Daoy (cell line): ENCODE results near the gene TM4SF4. TPM values are rescaled to one million over a fixed set of nuclear protein-coding genes. Genes with fewer than 3 reads are reported as not detected.

Experiments
- DNase-seq: peaks from one replicate; pipeline ENCODE4 v3.0.0-alpha.2; 2015; ENCODE audit warnings: low read depth
- total RNA-seq: library from RNA; depleted of rRNA; stranded (reverse); fragments of >200 nt; shearing (Covaris generic); gene quantifications from 2 replicates; pipeline ENCODE4 v1.2.3, GENCODE V29; 2014

The TM4SF4 gene
- total RNA-seq, 1 experiment from 2014 or later, result not detected

GRCh38 chr3:149481491-149481890 lies 7.0 kb downstream of the TM4SF4 start:
- DNase-seq, result no peak

GRCh38 chr3:149486726-149487125 lies 12.2 kb downstream of the TM4SF4 start:
- DNase-seq, result no peak

GRCh38 chr3:149487598-149488197 lies 13.2 kb downstream of the TM4SF4 start:
- DNase-seq, result peak; percentile 51

- DNase-seq, result peak; percentile 28
Measured at GRCh38 chr3:149489060-149489690, 14.7 kb downstream of the TM4SF4 start.

DNA sequence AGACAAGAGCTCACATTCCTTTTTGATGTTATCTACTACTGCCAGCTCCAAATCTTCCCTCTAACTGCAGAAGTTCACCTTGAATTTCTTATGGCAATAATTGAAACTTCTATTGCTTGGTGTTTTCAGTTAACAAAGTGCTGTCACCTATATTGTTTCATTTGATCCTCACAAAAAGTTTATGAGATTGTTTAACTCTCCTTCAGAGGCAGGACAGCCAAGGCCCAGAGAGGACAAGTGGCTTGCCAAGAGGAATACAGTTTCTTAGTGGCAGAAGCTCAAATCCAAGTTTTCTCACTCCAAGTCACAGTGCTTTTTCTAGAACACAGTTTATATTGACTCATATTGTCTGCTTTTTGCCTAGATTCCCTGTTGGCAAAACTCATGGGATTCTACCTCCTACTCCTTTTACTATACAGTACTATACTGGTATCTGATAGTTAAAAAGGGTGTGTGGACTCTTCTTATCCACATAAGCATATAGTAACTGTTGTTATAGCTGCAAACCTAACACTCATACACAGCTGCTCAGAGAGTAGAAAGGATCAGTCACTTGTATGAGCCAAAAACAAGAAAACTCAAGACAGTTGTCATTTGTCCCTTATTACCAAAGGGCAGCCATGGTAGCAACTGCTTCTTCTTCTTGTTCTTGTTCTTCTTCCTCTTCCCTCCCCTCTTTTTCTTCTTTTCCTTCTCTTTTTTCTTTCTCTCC lies 15.9 kb downstream of the TM4SF4 start:
- DNase-seq, result no peak

- no peak for DNase-seq
Measured at GRCh38 chr3:149493315-149494021, 19.0 kb downstream of the TM4SF4 start.

- DNase-seq, result peak; percentile 75
Measured at GRCh38 chr3:149494022-149494758, 19.7 kb downstream of the TM4SF4 start.

- peak; percentile 44 for DNase-seq
Measured at GRCh38 chr3:149494759-149495580, 20.5 kb downstream of the TM4SF4 start.

DNA sequence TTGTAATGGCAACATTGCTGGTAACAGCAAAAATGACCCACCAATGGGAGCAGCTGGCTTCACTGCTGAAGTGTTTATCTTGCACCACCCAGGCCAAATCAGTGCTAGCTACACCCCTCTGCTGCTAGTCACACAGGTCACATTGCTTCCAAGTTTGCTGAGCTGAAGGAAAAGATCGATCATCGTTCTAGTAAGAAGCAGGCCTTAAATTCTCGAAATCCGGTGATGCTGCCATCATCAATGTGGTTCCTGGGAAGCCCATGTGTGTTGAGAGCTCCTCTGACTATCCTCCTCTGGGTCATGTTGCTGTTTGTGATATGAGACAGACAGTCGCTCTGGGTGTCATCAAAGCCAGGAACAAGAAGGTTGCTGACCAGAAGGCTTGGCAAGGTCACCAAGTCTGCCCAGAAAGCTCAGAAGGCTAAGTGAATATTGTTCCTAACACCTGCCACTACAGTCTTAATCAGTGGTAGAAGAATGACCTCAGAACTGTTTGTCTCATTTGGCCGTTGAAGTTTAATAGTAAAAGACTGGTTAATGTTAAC lies 21.2 kb downstream of the TM4SF4 start:
- no peak for DNase-seq

DNA sequence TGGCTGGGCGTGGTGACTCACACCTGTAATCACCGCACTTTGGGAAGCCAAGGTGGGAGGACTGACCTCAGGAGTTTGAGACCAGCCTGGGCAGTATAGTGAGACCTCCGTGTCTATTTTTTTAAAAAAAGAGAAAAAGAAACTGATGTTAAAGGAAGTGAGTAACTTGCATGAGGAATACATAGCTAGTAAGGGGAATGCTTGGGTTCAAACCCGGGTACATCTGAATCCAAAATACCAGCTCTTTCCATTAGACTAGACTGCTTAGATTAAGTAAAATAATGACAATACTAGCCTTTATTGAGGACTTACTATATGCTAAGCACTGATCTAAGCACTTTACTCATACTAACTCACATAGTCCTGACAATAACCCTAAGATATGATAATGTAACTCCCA lies 22.4 kb downstream of the TM4SF4 start:
- DNase-seq, result no peak

DNA sequence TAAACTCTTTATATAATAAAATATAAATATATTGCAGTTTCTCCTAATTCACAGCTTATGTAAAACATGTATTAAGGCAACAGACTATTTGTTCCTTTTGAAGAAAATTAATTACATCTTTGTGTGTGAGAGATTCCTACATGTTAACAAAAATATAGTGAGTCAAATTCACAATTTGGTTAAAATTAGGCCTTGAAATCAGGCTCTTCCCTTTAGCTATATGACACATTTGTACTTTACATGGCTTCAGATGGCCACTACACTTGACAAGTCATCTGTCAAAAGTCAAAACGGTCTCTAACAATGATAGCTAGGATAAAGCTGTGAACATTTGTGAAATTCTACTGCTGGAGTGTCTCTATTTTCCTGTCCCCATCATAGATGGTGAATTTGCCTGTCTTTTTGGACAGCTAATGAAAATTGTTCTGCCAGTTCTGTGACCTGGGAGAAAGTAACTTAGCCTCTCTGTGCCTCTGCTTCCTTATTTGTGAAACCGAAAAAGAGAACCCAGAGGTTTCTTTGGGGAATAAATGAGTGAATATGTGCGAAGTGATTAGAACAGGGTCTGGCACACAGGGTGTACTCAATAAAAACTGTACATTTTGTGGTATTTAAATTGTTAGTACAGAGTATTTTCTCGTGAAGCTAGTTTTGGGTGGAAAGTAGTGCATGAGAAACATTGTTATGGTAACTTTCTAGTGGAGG lies 23.6 kb downstream of the TM4SF4 start:
- no peak for DNase-seq

DNA sequence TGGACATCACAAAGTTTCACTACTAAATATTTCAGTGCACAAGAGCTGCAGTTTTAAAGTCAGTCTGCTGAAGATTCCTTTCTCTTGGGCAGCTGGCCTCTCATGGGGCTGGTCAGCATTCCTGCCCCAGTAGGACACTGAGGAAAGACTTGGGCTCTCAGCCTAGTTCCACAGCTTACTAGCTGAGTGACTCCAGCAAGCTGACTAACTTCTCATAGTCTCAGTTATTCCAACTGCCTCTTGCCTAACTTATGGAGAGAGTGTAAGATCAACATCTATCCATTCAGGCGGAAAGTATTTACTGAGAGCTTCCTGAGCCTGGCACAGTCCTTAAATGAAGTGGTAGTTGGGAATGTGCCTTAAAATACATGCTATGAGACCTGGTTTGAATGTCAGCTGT lies 27.0 kb downstream of the TM4SF4 start:
- DNase-seq, result no peak

GRCh38 chr3:149502438-149502837 lies 27.9 kb downstream of the TM4SF4 start:
- no peak for DNase-seq

- peak; percentile 66 for DNase-seq
Measured at GRCh38 chr3:149506540-149506939, 32.0 kb downstream of the TM4SF4 start.

GRCh38 chr3:149506965-149507364 lies 32.5 kb downstream of the TM4SF4 start:
- no peak for DNase-seq

- DNase-seq, result peak; percentile 80
Measured at GRCh38 chr3:149507491-149508324, 33.2 kb downstream of the TM4SF4 start.

GRCh38 chr3:149509526-149509925 lies 35.0 kb downstream of the TM4SF4 start:
- no peak for DNase-seq

DNA sequence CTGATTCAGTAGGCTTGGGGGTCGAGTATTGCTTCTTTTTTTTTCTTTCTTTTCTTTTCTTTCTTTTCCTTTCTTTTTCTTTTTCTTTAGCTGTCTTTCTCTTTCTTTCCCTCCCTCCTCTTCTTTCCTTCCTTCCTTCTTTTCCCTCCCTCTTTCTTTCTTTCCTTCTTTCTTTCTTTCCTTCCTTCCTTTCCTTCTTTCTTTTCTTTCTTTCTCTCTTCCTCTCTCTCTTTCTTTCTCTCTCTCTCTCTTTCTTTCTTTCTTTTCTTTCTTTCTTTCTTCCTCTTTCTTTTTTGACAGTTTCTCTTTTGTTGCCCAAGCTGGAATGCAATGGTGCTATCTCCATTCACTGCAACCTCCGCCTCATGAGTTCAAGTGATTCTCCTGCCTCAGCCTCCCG lies 36.0 kb downstream of the TM4SF4 start:
- no peak for DNase-seq

DNA sequence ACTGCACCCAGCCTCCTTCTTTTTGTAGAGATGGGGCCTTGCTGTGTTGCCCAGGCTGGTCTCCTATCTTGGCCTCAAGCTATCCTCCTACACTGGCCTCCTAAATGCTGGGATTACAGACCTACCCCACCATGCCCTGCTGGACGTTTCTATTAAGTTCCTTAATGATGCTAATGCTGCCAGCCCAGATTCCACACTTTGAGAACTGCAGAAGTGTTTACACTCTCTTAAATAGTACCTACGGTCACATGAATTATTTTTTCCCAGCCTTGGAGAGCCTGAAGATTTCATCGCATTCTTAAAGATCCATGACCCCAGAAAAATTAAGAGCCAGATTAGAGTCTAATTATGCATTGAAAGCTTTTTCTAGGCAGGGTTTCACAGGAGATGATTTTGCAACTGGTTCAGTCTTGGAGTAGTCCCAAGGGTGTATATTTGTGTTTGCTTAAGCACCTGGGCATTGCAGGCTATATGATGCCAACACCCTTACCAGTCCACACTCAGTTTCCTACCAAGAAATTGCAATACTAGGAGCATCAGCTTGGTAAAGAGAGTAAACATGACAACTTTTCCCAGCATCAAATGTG lies 36.6 kb downstream of the TM4SF4 start:
- no peak for DNase-seq
